GM10847 (cell line): ENCODE data around the gene CEACAM18.

Source experiments
- POLR2A ChIP-seq: IDR thresholded peaks from 2 replicates; pipeline ENCODE4 v1.6.1; 2011; ENCODE audit not compliant: insufficient read length; ENCODE audit errors: extremely low read depth

The CEACAM18 gene

GRCh38 chr19:51539821-51540366 lies 61.6 kb downstream of the CEACAM18 start:
- no peak for TF ChIP-seq POLR2A
